SH-SY5Y (cell line): ENCODE data around the gene RGMB.

Experiments used
- GATA2 ChIP-seq: IDR thresholded peaks from 2 replicates; pipeline ENCODE4 v1.6.1; 2011; ENCODE audit warnings: mild to moderate bottlenecking, low read depth, low read length
- GATA3 ChIP-seq: IDR thresholded peaks from 2 replicates; pipeline ENCODE4 v1.6.1; 2011; ENCODE audit warnings: low read depth, mild to moderate bottlenecking, low read length, moderate library complexity

The RGMB gene

DNA sequence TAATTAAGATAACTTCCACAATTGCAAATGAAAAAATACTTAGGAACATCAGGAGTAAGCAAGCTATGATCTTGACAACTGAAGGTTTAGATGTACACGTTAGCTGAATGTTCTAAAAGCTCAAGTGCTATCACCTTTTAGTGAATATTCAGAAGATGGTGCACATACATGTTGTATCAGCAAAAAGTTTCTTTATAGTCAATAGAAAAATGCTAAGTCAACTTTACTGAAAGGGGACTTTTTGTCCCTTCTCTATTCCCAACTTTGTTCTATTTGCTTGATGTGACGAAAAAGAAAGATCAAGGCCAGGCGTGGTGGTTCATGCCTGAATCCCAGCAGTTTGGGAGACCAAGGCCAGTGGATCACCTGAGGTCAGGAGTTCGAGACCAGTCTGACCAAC is 7.6 kb upstream of the RGMB start:
- no peak for TF ChIP-seq GATA3
- TF ChIP-seq GATA2: no peak

DNA sequence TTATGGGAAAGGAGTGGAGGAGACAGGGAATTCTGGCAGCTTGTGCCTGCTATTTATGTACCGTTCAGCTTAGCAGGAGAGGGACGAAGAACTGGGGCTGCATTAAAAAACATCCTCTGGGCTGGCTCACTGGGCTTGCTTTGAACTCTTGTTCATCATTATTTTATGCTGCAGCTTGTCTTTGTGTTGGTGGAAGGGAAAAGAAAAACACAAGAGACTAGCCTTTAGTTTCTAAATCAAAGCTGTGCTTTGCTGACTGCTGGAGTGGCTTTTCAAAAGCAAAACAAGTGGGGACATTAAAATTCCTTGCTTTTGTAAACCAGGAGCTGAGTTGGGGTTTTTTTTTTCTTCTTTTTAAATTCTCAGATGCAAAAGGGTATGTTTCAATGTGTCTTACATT is 5.9 kb upstream of the RGMB start:
- TF ChIP-seq GATA2 (no peak), GATA3 (no peak)

DNA sequence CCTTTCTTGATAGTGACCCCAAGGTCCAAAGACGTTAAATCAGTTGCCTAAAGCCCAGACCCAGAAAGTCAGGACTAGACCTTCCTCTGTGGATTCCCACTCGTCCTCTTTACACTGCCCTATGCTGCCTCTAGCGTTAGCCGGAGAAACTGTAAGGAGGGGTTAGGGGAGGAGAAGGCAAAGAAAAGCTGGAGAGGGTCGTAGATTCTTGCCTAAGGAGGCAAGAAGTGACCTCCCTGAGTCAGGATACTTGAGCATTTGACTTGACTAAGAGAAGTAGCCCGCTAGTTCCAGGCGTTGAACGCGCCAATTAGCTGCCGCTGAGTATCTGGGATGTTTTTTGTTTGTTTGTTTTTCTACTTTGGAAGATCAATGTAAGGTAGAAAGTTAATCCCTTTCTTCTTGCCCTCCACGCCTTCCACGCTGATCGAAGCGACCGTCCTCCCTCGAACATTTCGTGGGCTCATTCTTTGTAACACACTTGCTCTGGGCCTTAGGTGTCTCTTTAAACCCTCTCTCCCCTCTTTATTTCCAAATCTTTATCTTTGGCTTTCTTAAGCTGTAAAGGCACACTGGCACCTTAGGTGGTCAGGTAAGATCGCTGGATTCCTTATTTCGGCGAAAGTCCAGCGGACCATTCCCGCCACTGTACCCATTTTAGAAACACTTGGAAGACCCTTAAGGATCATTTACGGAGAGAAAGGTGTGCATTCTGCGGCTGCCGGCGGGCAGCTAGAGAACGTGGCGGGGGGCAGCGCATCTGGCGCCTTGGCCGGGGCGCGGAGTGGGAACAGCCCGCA is 5.1 kb upstream of the RGMB start:
- TF ChIP-seq GATA2 (no peak), GATA3 (no peak)

DNA sequence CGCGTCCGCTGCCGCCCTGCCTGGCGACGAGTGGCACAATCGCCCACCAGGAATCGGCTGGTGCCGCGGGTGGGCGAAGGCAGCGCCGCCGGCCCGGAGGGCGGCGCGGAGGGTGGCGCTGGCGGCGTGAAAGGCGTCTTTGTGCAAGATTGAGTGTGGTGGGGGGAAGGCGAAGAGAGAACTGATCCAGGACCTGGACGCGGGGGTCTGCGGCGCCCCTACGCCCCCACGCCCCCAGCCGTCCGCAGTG is 4.6 kb upstream of the RGMB start:
- no peak for TF ChIP-seq GATA2
- TF ChIP-seq GATA3: no peak

DNA sequence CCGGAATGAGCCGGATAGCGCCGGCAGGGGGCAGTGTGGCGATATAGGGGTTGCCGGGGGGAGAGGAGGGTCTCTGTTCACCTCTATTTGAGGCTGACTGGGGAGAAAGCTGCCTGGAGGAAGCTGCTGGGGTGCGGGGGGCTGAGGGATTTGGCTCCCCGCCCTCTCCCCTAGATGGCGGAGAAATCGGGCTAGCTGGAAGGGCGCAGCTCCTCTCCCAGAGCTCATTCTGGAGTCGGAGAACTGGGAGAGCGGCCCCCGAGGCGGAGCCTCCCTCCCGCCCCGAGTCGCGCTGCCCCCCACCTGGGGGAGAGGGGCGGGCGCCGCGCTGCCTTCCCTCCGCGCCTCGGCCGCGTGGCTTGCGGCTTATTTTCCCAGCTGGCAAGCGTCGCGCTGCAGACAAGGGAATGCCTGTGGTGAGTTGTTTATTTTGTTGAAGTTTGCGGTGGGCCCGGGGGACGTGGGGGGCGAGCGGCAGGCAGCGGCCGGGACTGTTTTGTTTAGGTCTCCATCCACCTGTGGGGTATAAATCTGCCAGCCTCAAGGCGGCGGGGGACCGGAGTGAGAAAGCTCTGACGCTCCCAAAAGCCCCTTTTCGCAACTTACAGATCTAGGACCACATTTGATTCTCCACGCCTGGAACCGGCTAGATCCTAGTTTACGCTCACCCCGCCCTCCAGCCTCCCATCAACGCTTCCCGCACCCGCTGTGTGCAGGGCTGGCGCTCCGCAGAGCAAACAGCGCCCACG is 4.1 kb upstream of the RGMB start:
- TF ChIP-seq GATA3 (no peak), GATA2 (no peak)

DNA sequence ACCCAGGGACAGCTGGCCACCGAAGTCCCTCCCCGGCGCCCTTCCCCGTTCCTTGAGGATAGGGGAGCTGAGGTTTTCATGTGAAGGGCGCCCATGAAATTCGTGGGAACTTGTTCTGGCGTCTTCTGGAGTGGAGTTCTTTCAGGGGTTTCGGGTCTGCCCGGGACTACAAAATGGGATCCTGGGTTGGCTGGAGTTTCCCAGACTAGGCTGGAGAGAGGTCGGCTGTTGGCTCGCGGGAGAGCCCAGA is 3.6 kb upstream of the RGMB start:
- TF ChIP-seq GATA2 (no peak), GATA3 (no peak)

DNA sequence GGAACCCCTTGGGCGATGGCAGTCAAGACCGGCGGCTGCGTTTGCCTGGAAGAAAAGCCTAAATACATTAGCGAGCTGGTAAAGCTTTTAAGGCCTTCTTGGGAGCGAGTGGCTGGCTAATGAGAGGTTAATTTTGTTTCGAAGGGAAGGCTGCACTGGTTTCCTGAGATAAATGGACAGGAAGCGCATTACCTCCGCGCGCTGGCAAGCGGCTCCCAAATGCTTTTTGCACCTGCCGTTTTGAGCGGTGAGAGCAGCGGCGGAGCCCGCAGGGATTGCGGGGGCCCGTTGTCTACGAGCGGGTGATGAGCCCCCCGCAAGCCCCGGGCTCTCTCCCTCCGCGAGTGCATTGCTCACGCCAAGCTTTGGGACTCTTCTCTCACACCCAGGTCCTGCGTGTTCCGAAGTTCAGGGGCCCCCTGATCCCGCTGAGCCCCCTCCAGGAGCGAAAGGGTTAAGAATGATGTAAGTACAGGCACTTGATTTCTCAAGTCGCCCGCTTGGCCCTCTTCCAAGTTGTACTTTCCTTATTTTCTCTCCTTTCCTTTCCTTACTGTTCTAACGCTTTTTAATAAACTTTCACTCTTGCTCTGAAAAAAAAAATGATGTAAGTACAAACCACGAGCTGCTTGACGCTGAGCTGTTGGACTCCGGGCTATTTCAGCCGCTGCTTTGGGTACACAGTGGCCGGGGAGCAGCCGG is 3.1 kb upstream of the RGMB start:
- TF ChIP-seq GATA3: no peak
- no peak for TF ChIP-seq GATA2

DNA sequence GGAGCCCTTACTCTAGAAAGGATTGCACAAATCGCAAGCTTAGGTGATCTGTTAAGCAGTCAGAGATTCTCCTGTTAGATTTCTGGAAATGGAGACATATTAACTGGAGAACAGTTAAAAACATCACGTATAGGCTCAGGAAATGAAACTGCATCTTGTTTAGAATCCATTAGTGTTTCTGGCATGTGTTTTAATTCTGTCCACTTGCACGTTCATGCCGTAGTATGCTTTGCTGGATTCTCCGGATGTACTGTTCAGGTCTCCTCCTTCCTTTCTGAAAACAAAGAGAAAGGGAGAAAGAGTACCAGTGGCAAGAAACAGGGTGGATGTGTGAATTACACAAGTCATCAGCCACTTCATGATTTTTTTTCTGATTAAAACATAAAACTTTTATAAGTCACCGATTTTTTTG is 2.5 kb upstream of the RGMB start:
- TF ChIP-seq GATA2: no peak
- TF ChIP-seq GATA3: no peak

DNA sequence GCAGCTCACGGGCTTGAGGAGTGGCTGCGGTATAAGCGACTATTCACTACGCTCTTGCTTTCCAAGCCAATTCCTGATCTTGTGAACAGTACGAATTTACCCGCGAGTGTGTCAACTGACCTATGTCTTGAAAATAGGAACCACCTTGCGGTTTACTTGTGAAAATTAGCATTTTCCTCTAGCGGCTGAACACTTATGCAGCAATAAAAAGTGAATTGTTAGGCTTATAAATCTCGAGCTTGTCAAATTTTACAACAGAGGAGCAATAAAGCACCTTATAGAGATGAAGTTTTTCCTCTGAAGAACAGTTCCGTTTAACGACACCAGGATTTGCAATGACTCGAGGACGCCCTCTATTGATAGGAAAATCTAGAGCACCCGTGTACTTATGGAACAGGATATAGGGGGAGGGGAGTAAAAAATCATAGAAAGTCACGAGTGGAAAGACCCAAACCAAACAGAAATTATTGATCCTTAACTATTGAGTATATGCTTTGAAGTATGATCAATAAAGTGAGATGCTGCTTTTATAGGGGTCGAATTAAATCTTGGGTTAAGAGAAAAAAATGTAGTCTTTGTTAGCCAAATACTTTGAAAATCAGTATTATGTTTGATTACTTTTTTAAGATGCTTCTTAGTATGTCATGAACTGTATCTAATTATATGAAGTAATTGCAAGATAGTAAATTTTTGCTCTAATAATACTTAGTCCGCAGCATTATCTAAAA is 1.9 kb upstream of the RGMB start:
- no peak for TF ChIP-seq GATA3
- TF ChIP-seq GATA2: no peak

DNA sequence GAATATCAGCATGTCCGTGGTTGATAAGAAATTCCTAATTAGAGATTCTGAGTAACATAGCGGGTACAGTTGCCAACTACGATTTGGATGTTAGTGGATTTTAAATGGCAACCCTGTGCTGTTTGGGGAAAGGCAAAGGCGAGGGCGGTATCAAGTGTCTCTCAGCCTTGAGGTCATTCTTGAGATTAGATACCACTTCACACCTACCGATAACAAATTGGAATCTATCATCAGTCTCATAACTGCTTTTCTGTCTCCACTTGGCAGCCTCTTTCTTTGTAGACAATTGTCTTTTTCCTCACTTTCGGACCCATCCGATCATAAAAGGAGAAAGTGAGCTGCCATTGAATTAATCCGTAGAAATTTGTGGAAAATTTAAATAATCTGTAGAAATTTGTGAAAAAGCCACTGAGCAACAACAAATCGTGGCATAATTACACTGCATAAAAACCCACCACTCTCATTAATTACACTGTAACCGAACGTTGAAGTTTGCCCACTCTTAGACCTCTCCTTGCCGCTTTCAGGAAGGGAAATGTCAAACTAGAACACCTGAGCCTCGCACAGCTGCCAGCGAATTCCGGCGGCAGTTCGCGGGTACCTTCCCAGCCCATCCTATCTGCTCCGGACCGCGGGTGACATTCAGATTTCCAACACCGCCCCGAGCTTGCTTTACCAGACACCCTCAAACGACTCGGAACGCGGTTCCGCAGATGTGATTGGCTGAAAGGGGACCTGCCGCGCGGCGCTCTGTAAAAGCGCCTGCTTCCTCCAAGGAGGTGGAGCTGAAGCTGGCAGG is 849 bp upstream of the RGMB start:
- TF ChIP-seq GATA2 (no peak), GATA3 (no peak)

DNA sequence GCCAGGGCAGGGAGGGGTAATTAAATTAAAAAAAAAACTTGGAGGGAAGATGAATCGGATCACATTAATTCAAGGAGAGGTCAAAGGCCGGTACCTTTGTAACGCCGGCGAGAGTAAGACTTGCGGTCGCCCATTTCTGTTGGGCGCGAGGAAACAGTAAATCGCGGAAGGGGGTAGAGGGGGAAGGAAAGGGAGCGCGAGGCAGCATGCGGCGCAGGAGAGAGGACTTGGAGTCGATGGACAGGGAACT is 324 bp upstream of the RGMB start:
- TF ChIP-seq GATA3 (no peak), GATA2 (no peak)

DNA sequence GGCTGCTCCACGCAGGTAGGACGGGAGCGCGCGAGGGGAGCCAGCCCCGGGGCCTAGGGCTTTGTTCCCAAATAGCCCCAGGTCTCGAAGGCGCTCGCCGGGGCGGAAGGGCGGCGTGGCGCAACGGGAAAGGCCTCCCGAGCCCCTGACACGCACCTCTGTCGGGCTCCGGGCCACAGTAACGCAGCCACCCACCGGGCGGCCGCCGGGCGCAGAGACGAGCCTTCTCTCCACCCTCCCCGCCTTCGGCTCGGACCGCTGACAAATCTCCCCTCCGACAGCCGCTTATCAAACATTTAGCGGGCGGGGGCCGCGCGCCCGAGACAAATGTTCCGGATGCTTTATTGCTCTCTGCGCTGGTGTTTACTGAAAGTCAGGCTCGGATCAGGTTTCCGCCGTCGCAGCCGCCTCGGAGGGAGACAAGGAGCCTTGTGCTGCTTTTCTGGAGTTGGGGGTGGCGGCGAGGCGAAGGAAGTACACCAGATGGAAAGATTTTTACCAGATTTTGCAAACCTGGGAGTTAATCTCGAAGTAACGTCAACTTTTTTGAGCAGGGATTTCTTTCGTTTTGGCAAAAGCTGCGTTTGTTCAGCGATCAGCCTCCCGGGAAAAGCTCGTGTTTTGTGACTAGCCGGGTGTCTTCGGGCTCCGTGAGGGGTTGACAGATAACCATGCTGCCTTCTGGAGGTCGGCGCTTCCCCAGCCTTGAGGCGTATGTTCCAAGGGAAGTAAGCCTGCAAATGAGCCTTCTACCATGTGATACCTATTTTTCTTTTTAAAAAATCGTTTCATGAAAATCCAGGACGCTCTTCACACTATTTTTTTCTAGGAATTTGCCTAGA is 950 bp downstream of the RGMB start:
- TF ChIP-seq GATA3 (no peak), GATA2 (no peak)

DNA sequence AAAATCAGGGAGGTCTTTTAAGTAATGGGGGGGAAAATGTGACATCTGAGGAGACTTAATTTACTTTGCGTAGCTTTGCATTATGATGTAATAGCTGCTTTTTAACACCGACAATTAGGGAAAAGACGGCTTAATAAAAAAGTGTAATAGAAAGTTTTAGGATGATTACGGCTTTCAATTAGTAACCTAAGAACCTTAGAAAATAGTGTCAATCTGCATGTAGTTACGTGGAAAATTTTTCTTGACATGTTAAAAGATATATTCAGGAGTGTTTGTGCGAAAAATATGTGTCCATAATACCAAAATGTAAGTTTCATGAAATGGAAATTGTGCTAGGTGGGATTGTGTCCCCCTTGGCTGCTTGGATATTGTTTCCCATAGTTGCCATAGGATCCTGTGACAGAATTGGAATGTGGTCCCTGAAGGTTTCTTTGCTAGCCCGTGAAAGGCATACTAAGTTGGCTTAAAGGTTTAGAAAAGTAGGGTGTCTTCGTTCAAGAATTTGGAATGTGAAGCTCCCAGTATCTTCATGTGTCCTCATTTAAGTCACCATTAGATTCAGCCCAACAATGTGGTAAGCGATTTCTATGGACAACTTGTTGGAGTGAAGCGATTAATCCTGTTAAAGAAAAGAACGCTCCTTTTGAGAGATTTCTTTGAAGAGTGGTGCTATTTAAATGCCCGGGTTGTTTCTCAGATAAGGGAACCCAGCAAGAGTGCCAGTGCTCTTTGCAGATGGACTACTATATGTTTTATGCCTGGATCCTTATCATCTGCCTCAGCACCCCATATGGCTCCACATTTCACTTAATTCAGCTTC is 2.0 kb downstream of the RGMB start:
- no peak for TF ChIP-seq GATA3
- no peak for TF ChIP-seq GATA2
